HUES48 (cell line): Measurements from ENCODE around the gene KRTAP5-6.
"Not testable (repeated sequence)": the region's sequence is repeated elsewhere in the genome, so short reads cannot be mapped to it uniquely, and the experiment has no call there.

Experiments used
- H3K27ac ChIP-seq: one replicate; pipeline ENCODE4 v1.7.0; 2013; ENCODE audit warnings: low read depth, low read length, inconsistent platforms
- H3K27me3 ChIP-seq: 2 replicates; pipeline ENCODE4 v1.6.1; 2013; ENCODE audit warnings: mild to moderate bottlenecking, low read length; ENCODE audit not compliant: control insufficient read depth, insufficient read depth
- H3K36me3 ChIP-seq: 2 replicates; pipeline ENCODE4 v1.6.1; 2013; ENCODE audit warnings: low read length; ENCODE audit not compliant: control insufficient read depth, insufficient read depth
- H3K4me1 ChIP-seq: 2 replicates; pipeline ENCODE4 v1.6.1; 2013; ENCODE audit warnings: mild to moderate bottlenecking, low read length; ENCODE audit not compliant: control insufficient read depth, insufficient read depth
- H3K4me3 ChIP-seq: 2 replicates; pipeline ENCODE4 v1.5.1; 2013; ENCODE audit warnings: mild to moderate bottlenecking, low read depth, low read length
- H3K9ac ChIP-seq: 2 replicates; pipeline ENCODE4 v1.6.1; 2013; ENCODE audit warnings: mild to moderate bottlenecking, low read depth, low read length, moderate library complexity
- H3K9me3 ChIP-seq: 2 replicates; pipeline ENCODE4 v1.6.1; 2013; ENCODE audit warnings: low read length; ENCODE audit not compliant: control insufficient read depth, insufficient read depth

Gene KRTAP5-6

GRCh38 chr11:1674173-1675131, 22.5 kb upstream of the KRTAP5-6 start:
- Histone ChIP-seq H3K4me3 (no peak overlapping the region), H3K27me3 (no peaks in the 10 kb centered on the region)

GRCh38 chr11:1675536-1676228, 21.3 kb upstream of the KRTAP5-6 start:
- H3K4me3 ChIP-seq, result no peak overlapping the region

More at GRCh38 chr11:1674173-1675131, 22.5 kb upstream of the KRTAP5-6 start:
- Histone ChIP-seq H3K4me1 (no peaks in the 10 kb centered on the region), H3K9me3 (no peaks in the 10 kb centered on the region), H3K27ac (no peak overlapping the region), H3K36me3 (no peaks in the 10 kb centered on the region), H3K9ac (no peak overlapping the region)

GRCh38 chr11:1676229-1676740, 20.7 kb upstream of the KRTAP5-6 start:
- no peak overlapping the region for H3K9ac ChIP-seq
- H3K36me3 ChIP-seq, result no peaks in the 10 kb centered on the region
- H3K27me3 ChIP-seq, result no peaks in the 10 kb centered on the region
- H3K27ac ChIP-seq, result no peak overlapping the region
- H3K9me3 ChIP-seq, result no peaks in the 10 kb centered on the region
- no peak overlapping the region for H3K4me3 ChIP-seq
- no peaks in the 10 kb centered on the region for H3K4me1 ChIP-seq

More at GRCh38 chr11:1675536-1676228, 21.3 kb upstream of the KRTAP5-6 start:
- Histone ChIP-seq H3K4me1 (no peaks in the 10 kb centered on the region), H3K9ac (no peak overlapping the region), H3K36me3 (no peaks in the 10 kb centered on the region), H3K27ac (no peak overlapping the region), H3K9me3 (no peaks in the 10 kb centered on the region), H3K27me3 (no peaks in the 10 kb centered on the region)

GRCh38 chr11:1679881-1680280, 17.1 kb upstream of the KRTAP5-6 start:
- no peaks in the 10 kb centered on the region for H3K9me3 ChIP-seq
- H3K36me3 ChIP-seq, result no peaks in the 10 kb centered on the region
- no peak overlapping the region for H3K4me3 ChIP-seq
- H3K9ac ChIP-seq, result no peak overlapping the region
- H3K27me3 ChIP-seq, result no peaks in the 10 kb centered on the region
- no peak overlapping the region for H3K27ac ChIP-seq
- H3K4me1 ChIP-seq, result no peaks in the 10 kb centered on the region

- Histone ChIP-seq H3K36me3 (no peaks in the 10 kb centered on the region), H3K4me3 (no peak overlapping the region), H3K9me3 (no peaks in the 10 kb centered on the region), H3K27me3 (no peaks in the 10 kb centered on the region), H3K27ac (no peak overlapping the region), H3K4me1 (no peaks in the 10 kb centered on the region), H3K9ac (no peak overlapping the region)
Measured at GRCh38 chr11:1682225-1682905, 14.6 kb upstream of the KRTAP5-6 start.

- not testable (repeated sequence) for H3K36me3 ChIP-seq, H3K27ac ChIP-seq, H3K9me3 ChIP-seq, H3K4me3 ChIP-seq, H3K27me3 ChIP-seq, H3K4me1 ChIP-seq, H3K9ac ChIP-seq
Measured at GRCh38 chr11:1683216-1683615, 13.8 kb upstream of the KRTAP5-6 start.

GRCh38 chr11:1683904-1684572, 13.0 kb upstream of the KRTAP5-6 start:
- not testable (repeated sequence) for H3K9me3 ChIP-seq, H3K36me3 ChIP-seq, H3K4me1 ChIP-seq, H3K27ac ChIP-seq, H3K9ac ChIP-seq, H3K4me3 ChIP-seq, H3K27me3 ChIP-seq

- H3K9me3 ChIP-seq, H3K36me3 ChIP-seq, H3K4me1 ChIP-seq, H3K27me3 ChIP-seq, H3K9ac ChIP-seq, H3K27ac ChIP-seq, H3K4me3 ChIP-seq: not testable (repeated sequence)
Measured at GRCh38 chr11:1684886-1685874, 11.8 kb upstream of the KRTAP5-6 start.

GRCh38 chr11:1686220-1686619, 10.8 kb upstream of the KRTAP5-6 start:
- H3K36me3 ChIP-seq, H3K9ac ChIP-seq, H3K27me3 ChIP-seq, H3K9me3 ChIP-seq, H3K27ac ChIP-seq, H3K4me1 ChIP-seq, H3K4me3 ChIP-seq: not testable (repeated sequence)
